OCI-LY7 (cell line): ENCODE results near the gene ITM2C. TPM values are rescaled to one million over a fixed set of nuclear protein-coding genes. Genes with fewer than 3 reads are reported as not detected.

Source experiments
- Bru-seq: library from RNA; stranded (reverse); fragments of 400-500 nt; gene quantifications from one replicate; lab custom pipeline; 2021; lab: Mats Ljungman, UMichigan
- BruChase-seq, 2 experiments: library from RNA; stranded (reverse); fragments of 400-500 nt; gene quantifications; one replicate each; lab custom pipeline; 2021; lab: Mats Ljungman, UMichigan
- BruUV-seq: library from RNA; stranded (reverse); fragments of 400-500 nt; replicated peaks from 2 replicates; lab custom pipeline; 2021; lab: Mats Ljungman, UMichigan
- CTCF ChIA-PET: fragments of 300-600 bp; sonication (Branson Sonifier 250); formaldehyde crosslinking; loops from one replicate; lab custom pipeline; 2022; ENCODE audit warnings: antibody characterized with exemption; ENCODE audit not compliant: unreplicated experiment; lab: Charles Lee
- POLR2A ChIA-PET: fragments of 300-600 bp; sonication (Branson Sonifier 250); formaldehyde crosslinking; loops from one replicate; lab custom pipeline; 2022; ENCODE audit warnings: antibody characterized with exemption; lab: Charles Lee
- DNase-seq: peaks from one replicate; pipeline ENCODE4 v3.0.0-alpha.2; 2015; ENCODE audit warnings: low spot score
- H2AFZ ChIP-seq: fragments of 200-600 bp; sonication (generic), shearing (Covaris generic); 2 replicates; pipeline ENCODE4 v1.6.1; 2014; ENCODE audit warnings: mild to moderate bottlenecking, antibody characterized with exemption, low read length, moderate library complexity
- H3K27ac ChIP-seq: fragments of 200-600 bp; sonication (generic); 2 replicates; pipeline ENCODE4 v1.5.1; 2014; ENCODE audit warnings: mixed run types, low read depth, mild to moderate bottlenecking, moderate library complexity, low read length, inconsistent platforms; ENCODE audit not compliant: poor library complexity, severe bottlenecking
- H3K36me3 ChIP-seq: fragments of 200-600 bp; sonication (generic); 2 replicates; pipeline ENCODE4 v1.6.1; 2014; ENCODE audit warnings: mild to moderate bottlenecking, antibody characterized with exemption, low read length, moderate library complexity, mixed read lengths; ENCODE audit not compliant: insufficient read depth
- H3K4me1 ChIP-seq: fragments of 200-600 bp; sonication (generic); 2 replicates; pipeline ENCODE4 v1.5.1; 2014; ENCODE audit warnings: mild to moderate bottlenecking, low read length; ENCODE audit not compliant: insufficient read depth, poor library complexity, severe bottlenecking
- H3K4me2 ChIP-seq: fragments of 200-600 bp; sonication (generic); 2 replicates; pipeline ENCODE4 v1.6.1; 2014; ENCODE audit warnings: mild to moderate bottlenecking, low read length
- H3K4me3 ChIP-seq: fragments of 200-600 bp; sonication (generic); 2 replicates; pipeline ENCODE4 v1.5.1; 2014; ENCODE audit warnings: mild to moderate bottlenecking, low read depth, low read length; ENCODE audit not compliant: poor library complexity, severe bottlenecking
- H3K79me2 ChIP-seq: fragments of 200-600 bp; sonication (generic); 2 replicates; pipeline ENCODE4 v1.6.1; 2016; ENCODE audit warnings: low read depth, mild to moderate bottlenecking, low read length, moderate library complexity, mixed read lengths; ENCODE audit not compliant: insufficient read depth
- H3K9me2 ChIP-seq: fragments of 200-600 bp; sonication (generic); 2 replicates; pipeline ENCODE4 v1.6.1; 2016; ENCODE audit warnings: mild to moderate bottlenecking, low read length, mixed read lengths; ENCODE audit not compliant: insufficient read depth
- H3K9me3 ChIP-seq: fragments of 200-600 bp; sonication (generic); 2 replicates; pipeline ENCODE4 v1.6.1; 2014; ENCODE audit warnings: mild to moderate bottlenecking, mixed run types, low read length, mixed read lengths
- H4K20me1 ChIP-seq: fragments of 200-600 bp; sonication (generic); 2 replicates; pipeline ENCODE4 v1.6.1; 2014; ENCODE audit warnings: mild to moderate bottlenecking, antibody characterized with exemption, low read length, moderate library complexity, mixed read lengths; ENCODE audit not compliant: insufficient read depth
- CTCF ChIP-seq: fragments of 200-600 bp; sonication (generic); conservative IDR thresholded peaks from 2 replicates; pipeline ENCODE4 v1.5.1; 2014; ENCODE audit warnings: mild to moderate bottlenecking, antibody characterized with exemption, low read length, moderate library complexity, mixed read lengths
- EZH2phosphoT487 ChIP-seq: fragments of 200-600 bp; sonication (generic); IDR thresholded peaks from 2 replicates; pipeline ENCODE4 v1.6.1; 2018; ENCODE audit warnings: low read depth, borderline replicate concordance, mild to moderate bottlenecking, mixed run types, antibody characterized with exemption, low read length, moderate library complexity, mixed read lengths
- intact Hi-C: fragments of 100-400 bp; cut with micrococcal nuclease; formaldehyde crosslinking; loops from one replicate; pipeline ENCODE4 v1.10.0; 2022; ENCODE audit not compliant: unreplicated experiment
- long read RNA-seq: library from polyadenylated mRNA; stranded (forward); transcript quantifications from one replicate; pipeline ENCODE4 v2.0.0, GENCODE V29; 2022
- total RNA-seq, 2 experiments: library from RNA; depleted of rRNA in 1 of 2; stranded (reverse); fragments of >200 nt in 1 of 2; shearing (Covaris generic) in 1 of 2; gene quantifications; 2 replicates each; pipeline ENCODE4 v1.2.3, GENCODE V29; 2014 to 2022

Gene ITM2C
- total RNA-seq (2014; rRNA removed; shearing (Covaris generic)) (not detected in 2 replicates), total RNA-seq (2022) (not detected in 2 replicates), Bru-seq, nascent RNA (percentile 8 among the genes with signal in this experiment), BruChase-seq, experiment 1, labeled RNA remaining after a 6-hour chase (not detected), BruChase-seq, experiment 2, labeled RNA remaining after a 2-hour chase (not detected)
- long read RNA-seq = 0 reads

DNA sequence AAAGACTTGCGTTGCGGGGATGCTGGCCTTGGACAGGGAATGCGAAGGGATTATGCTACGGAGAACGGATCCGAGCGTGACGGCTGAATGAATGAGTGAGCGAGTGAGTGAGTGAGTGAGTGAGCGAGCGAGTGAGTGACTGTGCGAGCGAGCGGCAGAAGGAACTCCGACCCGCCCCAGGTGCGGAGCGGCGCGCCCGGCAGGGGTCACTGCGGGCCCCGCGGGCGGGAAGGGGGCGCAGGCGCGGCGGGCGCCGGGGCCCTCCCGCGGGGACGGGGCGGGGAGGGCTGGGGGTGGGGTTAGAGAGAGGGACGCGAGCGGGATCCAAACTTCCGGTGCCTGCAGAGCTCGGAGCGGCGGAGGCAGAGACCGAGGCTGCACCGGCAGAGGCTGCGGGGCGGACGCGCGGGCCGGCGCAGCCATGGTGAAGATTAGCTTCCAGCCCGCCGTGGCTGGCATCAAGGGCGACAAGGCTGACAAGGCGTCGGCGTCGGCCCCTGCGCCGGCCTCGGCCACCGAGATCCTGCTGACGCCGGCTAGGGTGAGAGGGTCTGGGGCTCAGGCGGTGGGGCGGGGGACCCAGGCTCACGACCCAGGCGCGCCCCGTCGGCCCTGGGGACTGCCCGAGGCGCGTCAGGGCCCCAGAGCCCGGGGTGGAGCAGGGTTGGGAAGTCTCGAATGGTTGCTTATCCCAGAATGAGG lies at the start of gene ITM2C:
Gene ITM2C (plus strand): TSS at position 338 of the 702 bp plus-strand sequence. CDS start 84 bp downstream, at position 422.
- no TSS peak for BruUV-seq
- no peaks in the 10 kb centered on the region for H3K4me1 ChIP-seq

DNA sequence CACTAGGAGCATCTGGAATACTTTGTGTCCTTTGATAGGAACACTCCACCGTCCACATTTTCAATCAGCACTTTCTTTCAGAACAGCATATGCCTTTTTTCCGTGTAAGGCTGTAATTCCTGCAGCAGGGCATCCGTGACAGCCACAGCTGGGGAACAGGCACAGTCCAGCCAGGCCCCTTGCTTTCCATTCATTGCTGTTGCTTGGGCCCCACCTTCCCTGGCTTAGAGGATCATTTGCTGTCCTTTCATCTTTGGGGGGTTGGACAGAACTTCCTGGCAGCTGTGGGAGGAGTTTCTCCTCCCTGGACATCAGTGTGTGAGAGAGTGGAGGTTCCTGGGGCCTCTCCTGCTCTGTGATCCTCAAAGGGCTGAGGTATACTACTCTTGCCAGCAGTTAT lies 49.7 kb upstream of the ITM2C start:
- peaks cover 79% of the 10 kb centered on the region for H3K36me3 ChIP-seq
- H3K9me3 ChIP-seq = no peaks in the 10 kb centered on the region

More for the DNA sequence above, at the start of gene ITM2C:
- H3K9me3 ChIP-seq = no peaks in the 10 kb centered on the region
- ChIA-PET POLR2A (no interaction called here), CTCF (no interaction called here)
- no peaks in the 10 kb centered on the region for H3K9me2 ChIP-seq
- peak within 1 kb of the TSS; percentile 38; the same call in 1 of the 2 replicates for H3K4me2 ChIP-seq
- H3K79me2 ChIP-seq = no peaks in the 10 kb centered on the region
- no peaks in the 10 kb centered on the region for H3K36me3 ChIP-seq
- peak within 1 kb of the TSS; percentile 23 for H3K4me3 ChIP-seq
- DNase-seq = peak; percentile 10
- H3K27ac ChIP-seq = no peak within 1 kb of the TSS
- no peak within 1 kb of the TSS for H2AFZ ChIP-seq
- no peaks in the 10 kb centered on the region for H4K20me1 ChIP-seq
- intact Hi-C loops = no loop called here
- TF ChIP-seq EZH2phosphoT487 (no peak), CTCF (peak; percentile 34; the same call in 1 of the 2 replicates)

More for the DNA sequence above, 49.7 kb upstream of the ITM2C start:
- Histone ChIP-seq H3K4me3 (no peak overlapping the region), H2AFZ (no peak overlapping the region), H3K4me1 (peaks cover 7% of the 10 kb centered on the region), H4K20me1 (no peaks in the 10 kb centered on the region), H3K79me2 (no peaks in the 10 kb centered on the region), H3K4me2 (no peak overlapping the region), H3K27ac (no peak overlapping the region), H3K9me2 (no peaks in the 10 kb centered on the region)
- no peak for TF ChIP-seq EZH2phosphoT487
- TF ChIP-seq CTCF = no peak
- intact Hi-C loops = no loop called here
- POLR2A ChIA-PET = no interaction called here
- no TSS peak for BruUV-seq
- DNase-seq = no peak
- CTCF ChIA-PET = no interaction called here
